Adrenal gland (tissue), 12 donors: ENCODE results near the gene CALN1. TPM values are rescaled to one million over a fixed set of nuclear protein-coding genes. Genes with fewer than 3 reads are reported as not detected.
A peak's percentile ranks its signal among the peaks of the same experiment; 100 is the strongest.

ENCODE experiments used
- DNase-seq, 7 donors: peaks; one replicate each; pipeline ENCODE4 v3.0.0-alpha.2; 2019 to 2020
- H3K27ac ChIP-seq, 5 donors: fragments of 200-600 bp; sonication (generic) in 4 of 5; 1 replicate in 3 of 5; 2 replicates in 2 of 5; pipeline versions ENCODE4 v1.5.1 to v1.8.0; 2016 to 2020; ENCODE audit warnings: mild to moderate bottlenecking in 1 of 5
- H3K27me3 ChIP-seq: fragments of 200-600 bp; 2 replicates; pipeline ENCODE4 v1.8.0; 2021
- H3K36me3 ChIP-seq, 2 donors: fragments of 200-600 bp; replicated peaks in 1 of 2; 1 replicate in 1 of 2; 2 replicates in 1 of 2; pipeline versions ENCODE4 v1.5.1 to v1.8.0; 2018 to 2022
- H3K4me1 ChIP-seq, 2 donors: fragments of 200-600 bp; replicated peaks in 1 of 2; 1 replicate in 1 of 2; 2 replicates in 1 of 2; pipeline versions ENCODE4 v1.5.1 to v1.8.0; 2018 to 2021
- H3K4me3 ChIP-seq, 4 donors: fragments of 200-600 bp; sonication (generic) in 3 of 4; one replicate each; pipeline ENCODE4 v1.5.1; 2016 to 2018
- H3K9me3 ChIP-seq, 3 donors: fragments of 200-600 bp; sonication (generic) in 1 of 3; replicated peaks in 1 of 3; 1 replicate in 2 of 3; 2 replicates in 1 of 3; pipeline versions ENCODE4 v1.5.1 to v1.8.0; 2016 to 2021
- POLR2A ChIP-seq, 2 donors: fragments of 450-650 bp; IDR thresholded peaks; one replicate each; pipeline ENCODE4 v1.6.1; 2017; ENCODE audit warnings: antibody characterized with exemption in 2 of 2, mild to moderate bottlenecking in 2 of 2, moderate library complexity in 1 of 2
- WGBS, 4 donors: extraction: QIAGEN DNeasy Blood & Tissue Kit in 2 of 4; methylation state at CpG; one replicate each; pipeline versions ENCODE4 v1.1.5 to v1.1.7; 2013 to 2017; 5-methylcytosine and 5-hydroxymethylcytosine counted together
- intact Hi-C, 2 donors: fragments of 100-400 bp; cut with DNase I; formaldehyde crosslinking; loops; one replicate each; pipeline versions ENCODE4 v1.14.1 to v1.15.0; 2022 to 2023
- polyA plus RNA-seq, 3 donors: library from polyadenylated mRNA; stranded (reverse); fragments of 200-250 nt in 2 of 3; fragments of 350-450 nt in 1 of 3; fragmentation: Illumina TruSeq in 1 of 3; extraction: RNeasy Lipid Tissue Mini Kit (QIAGEN cat#74804) in 1 of 3; gene quantifications; one replicate each; pipeline ENCODE4 v1.2.3, GENCODE V29; 2013 to 2014
- total RNA-seq, 9 donors: library from RNA; depleted of rRNA in 4 of 9; stranded (reverse); fragments of >200 nt in 4 of 9; fragments of 120-200 nt in 1 of 9; fragmentation: NEBNext Ultra II Directional in 1 of 9; extraction: Animal tissue kit (Norgen Biotek cat#: 25700) in 1 of 9; gene quantifications; one replicate each; pipeline versions ENCODE4 v1.1.0 to v1.2.4, GENCODE V29; 2013 to 2023
- TF ChIP-seq, protein P1 (sequence below), 6 experiments: fragments of 450-650 bp in 4 of 6; fragments of 200-600 bp in 2 of 6; sonication (generic) in 1 of 6; IDR thresholded peaks; 1 replicate in 5 of 6; 2 replicates in 1 of 6; pipeline versions ENCODE4 v1.5.1 to v1.8.0; 2016 to 2021; ENCODE audit warnings: antibody characterized with exemption in 6 of 6, mild to moderate bottlenecking in 2 of 6, moderate library complexity in 1 of 6
- donor health status: healthy with polysubstance abuse.
- donor health status: Bipolar disorder and iron deficiency.
- donor health status: DM: yes; HTN: yes; CAD: no.
- donor health status: DM: no; HTN: no; CAD: no.
- donor health status: DM: no; HTN: no; CAD: no.
- donor health status: DM: yes; HTN: yes; CAD: no.

CALN1 gene
- total and polyA plus RNA-seq, 12 donors, result 4.3 to 51.5 (median 15.2) TPM

DNA sequence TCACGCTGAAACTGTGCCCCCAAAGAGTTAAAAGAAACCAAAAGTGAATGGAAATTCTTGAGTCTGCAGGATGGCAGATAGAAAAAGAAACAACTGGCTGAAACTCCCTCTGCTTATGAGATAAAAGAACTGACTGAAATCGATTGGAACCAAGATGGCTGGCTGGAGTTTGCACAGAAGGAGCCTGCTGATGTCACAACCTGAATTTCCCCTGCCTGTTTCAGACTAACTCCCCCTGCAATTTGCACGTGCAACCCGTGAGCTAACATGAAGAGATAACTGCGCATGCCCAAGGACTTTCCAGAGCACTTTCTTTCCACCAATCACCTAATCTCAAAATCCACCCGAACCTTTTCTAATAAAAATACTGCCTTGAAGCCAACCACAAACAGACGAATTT is 435.5 kb downstream of the CALN1 start:
- Histone ChIP-seq H3K9me3 (no peaks in the 10 kb centered on the region), H3K27ac (no peak overlapping the region), H3K27me3 (no peaks in the 10 kb centered on the region), H3K4me3 (no peak overlapping the region), H3K4me1 (no peaks in the 10 kb centered on the region), H3K36me3 (no peaks in the 10 kb centered on the region)
- WGBS, 4 donors, result 61 to 69% (median 65%) methylated on average over 7 of the region's 7 CpGs
- DNase-seq, result peak in 1 of 7 donors; percentile 15
- intact Hi-C loops, result no loop called here
- TF ChIP-seq POLR2A (IDR thresholded peaks at IDR 0.05), result no peak
- TF ChIP-seq, protein P1, sequence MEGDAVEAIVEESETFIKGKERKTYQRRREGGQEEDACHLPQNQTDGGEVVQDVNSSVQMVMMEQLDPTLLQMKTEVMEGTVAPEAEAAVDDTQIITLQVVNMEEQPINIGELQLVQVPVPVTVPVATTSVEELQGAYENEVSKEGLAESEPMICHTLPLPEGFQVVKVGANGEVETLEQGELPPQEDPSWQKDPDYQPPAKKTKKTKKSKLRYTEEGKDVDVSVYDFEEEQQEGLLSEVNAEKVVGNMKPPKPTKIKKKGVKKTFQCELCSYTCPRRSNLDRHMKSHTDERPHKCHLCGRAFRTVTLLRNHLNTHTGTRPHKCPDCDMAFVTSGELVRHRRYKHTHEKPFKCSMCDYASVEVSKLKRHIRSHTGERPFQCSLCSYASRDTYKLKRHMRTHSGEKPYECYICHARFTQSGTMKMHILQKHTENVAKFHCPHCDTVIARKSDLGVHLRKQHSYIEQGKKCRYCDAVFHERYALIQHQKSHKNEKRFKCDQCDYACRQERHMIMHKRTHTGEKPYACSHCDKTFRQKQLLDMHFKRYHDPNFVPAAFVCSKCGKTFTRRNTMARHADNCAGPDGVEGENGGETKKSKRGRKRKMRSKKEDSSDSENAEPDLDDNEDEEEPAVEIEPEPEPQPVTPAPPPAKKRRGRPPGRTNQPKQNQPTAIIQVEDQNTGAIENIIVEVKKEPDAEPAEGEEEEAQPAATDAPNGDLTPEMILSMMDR (IDR thresholded peaks at IDR 0.05), result no peak

DNA sequence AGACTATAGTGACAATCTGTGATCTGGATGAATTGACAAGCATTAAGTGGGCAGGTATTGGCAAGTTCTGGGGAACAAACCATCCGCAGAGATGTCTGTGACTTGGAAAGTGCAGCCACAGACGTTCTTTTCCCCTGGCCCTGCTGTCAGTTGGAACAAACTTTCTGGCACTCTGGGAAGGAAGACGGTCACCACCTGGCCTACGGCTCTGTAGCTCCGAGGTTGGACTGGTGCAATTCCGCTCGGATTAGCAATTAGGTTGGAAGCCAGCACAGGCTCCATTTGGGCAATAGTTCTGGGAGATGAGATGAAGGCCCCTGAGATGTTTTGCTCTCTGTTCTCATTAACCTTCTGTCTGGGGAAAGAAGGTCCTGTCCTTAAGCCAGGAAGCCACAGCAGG is 437.5 kb downstream of the CALN1 start:
- H3K9me3 ChIP-seq, result no peaks in the 10 kb centered on the region
- H3K4me1 ChIP-seq, result no peaks in the 10 kb centered on the region
- intact Hi-C loops, result no loop called here
- H3K27me3 ChIP-seq, result no peaks in the 10 kb centered on the region
- 90 to 94% (median 92%) methylated on average over 7 of the region's 7 CpGs for WGBS, 4 donors
- H3K36me3 ChIP-seq, result no peaks in the 10 kb centered on the region
- no peak overlapping the region for H3K4me3 ChIP-seq
- TF ChIP-seq POLR2A (IDR thresholded peaks at IDR 0.05), result no peak
- TF ChIP-seq, protein P1 (IDR thresholded peaks at IDR 0.05), result no peak
- no peak for DNase-seq
- no peak overlapping the region for H3K27ac ChIP-seq

DNA sequence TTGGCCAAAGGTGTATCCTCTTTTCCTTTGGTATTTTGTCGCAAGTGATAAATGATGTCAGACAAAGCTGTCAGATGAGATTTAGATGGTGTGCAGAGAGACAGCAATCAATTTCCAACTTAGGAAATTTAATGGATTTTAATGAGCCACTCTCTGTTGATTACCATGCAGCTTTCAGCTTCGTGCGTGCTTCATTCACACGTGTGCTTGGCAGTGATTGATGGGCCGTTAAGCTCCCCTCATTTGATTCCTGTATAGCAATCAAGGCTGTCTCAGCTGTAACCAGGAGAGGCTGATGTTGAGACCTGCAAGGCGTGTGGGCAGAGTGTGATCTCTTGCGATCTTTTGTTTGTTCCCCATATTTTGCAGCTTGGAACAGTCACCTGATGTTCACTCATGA is 439.6 kb downstream of the CALN1 start:
- no peaks in the 10 kb centered on the region for H3K4me1 ChIP-seq
- H3K27ac ChIP-seq, result no peak overlapping the region
- no peaks in the 10 kb centered on the region for H3K27me3 ChIP-seq
- no peaks in the 10 kb centered on the region for H3K9me3 ChIP-seq
- DNase-seq, result no peak
- intact Hi-C loops, result no loop called here
- TF ChIP-seq POLR2A (IDR thresholded peaks at IDR 0.05), result no peak
- WGBS, 4 donors, result 61 to 78% (median 73%) methylated on average over 7 of the region's 7 CpGs
- H3K36me3 ChIP-seq, result no peaks in the 10 kb centered on the region
- H3K4me3 ChIP-seq, result no peak overlapping the region

DNA sequence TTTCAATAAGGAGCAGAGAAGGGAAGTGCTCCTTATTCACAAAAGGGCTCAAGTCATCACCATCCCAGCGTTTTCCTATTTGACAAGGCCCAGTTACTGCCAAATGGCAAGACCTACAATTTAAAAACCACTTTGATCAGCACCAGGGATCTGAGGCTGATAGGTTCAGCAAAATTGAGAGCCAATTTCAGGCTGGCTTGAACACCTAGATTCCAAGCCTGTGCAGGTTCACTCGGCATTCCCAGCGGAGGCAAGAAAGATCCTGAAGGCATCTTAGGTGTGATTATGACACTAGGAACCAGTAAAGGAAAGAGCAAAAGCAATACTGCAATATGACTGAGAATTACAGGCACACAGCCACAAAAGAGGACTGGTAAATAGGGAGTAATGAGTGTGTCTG is 441.4 kb downstream of the CALN1 start:
- no peaks in the 10 kb centered on the region for H3K9me3 ChIP-seq
- WGBS, 4 donors, result 77 to 82% (median 78%) methylated on average over 3 of the region's 3 CpGs
- no peaks in the 10 kb centered on the region for H3K36me3 ChIP-seq
- TF ChIP-seq POLR2A (IDR thresholded peaks at IDR 0.05), result no peak
- TF ChIP-seq, protein P1 (IDR thresholded peaks at IDR 0.05), result no peak
- H3K4me3 ChIP-seq, result no peak overlapping the region
- H3K27ac ChIP-seq, result no peak overlapping the region
- no peaks in the 10 kb centered on the region for H3K4me1 ChIP-seq
- intact Hi-C loops, result no loop called here
- H3K27me3 ChIP-seq, result no peaks in the 10 kb centered on the region
- DNase-seq, result no peak

DNA sequence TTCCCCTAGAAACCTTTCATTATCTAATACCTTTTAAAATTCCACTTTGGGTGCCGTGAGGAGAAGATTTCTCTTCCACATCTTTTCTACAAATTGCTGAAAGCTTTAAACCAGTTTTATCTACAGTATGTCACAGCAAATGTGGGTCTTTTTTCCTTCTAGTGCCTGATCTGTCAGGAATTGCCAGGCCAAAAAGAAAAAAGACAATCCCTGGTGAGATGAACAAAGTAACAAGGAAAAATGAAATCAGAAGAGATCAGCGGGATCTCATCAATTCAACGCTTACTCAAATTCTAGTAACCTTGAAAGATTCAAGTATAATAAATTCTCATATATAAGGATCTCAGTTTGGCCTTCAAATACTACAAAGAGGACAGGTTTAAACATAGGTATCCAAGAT is 449.5 kb downstream of the CALN1 start:
- no peak overlapping the region for H3K4me3 ChIP-seq
- no peaks in the 10 kb centered on the region for H3K4me1 ChIP-seq
- DNase-seq, result no peak
- WGBS, 4 donors, result 79 to 85% (median 81%) methylated on average over 3 of the region's 3 CpGs
- no peaks in the 10 kb centered on the region for H3K27me3 ChIP-seq
- no peaks in the 10 kb centered on the region for H3K9me3 ChIP-seq
- no peak for TF ChIP-seq POLR2A (IDR thresholded peaks at IDR 0.05)
- TF ChIP-seq, protein P1 (IDR thresholded peaks at IDR 0.05), result no peak
- intact Hi-C loops, result no loop called here
- H3K36me3 ChIP-seq, result no peaks in the 10 kb centered on the region
- H3K27ac ChIP-seq, result no peak overlapping the region
